Liver (tissue), 9 donors: ENCODE data around the gene MOCS2. TPM values are rescaled to one million over a fixed set of nuclear protein-coding genes. Genes with fewer than 3 reads are reported as not detected.

Experiments
- DNase-seq: peaks from one replicate; pipeline ENCODE4 v3.0.0-alpha.2; 2017; ENCODE audit warnings: low spot score
- H3K27ac ChIP-seq, 2 donors: one replicate each; pipeline ENCODE4 v1.7.0; 2013; ENCODE audit warnings: inconsistent platforms in 2 of 2, low read length in 2 of 2, control low read depth in 1 of 2, low read depth in 1 of 2, mild to moderate bottlenecking in 1 of 2
- H3K27me3 ChIP-seq, 4 donors: one replicate each; pipeline versions ENCODE4 v1.6.1 to v1.7.0; 2013; ENCODE audit warnings: low read length in 3 of 4, inconsistent platforms in 1 of 4, mild to moderate bottlenecking in 1 of 4, moderate library complexity in 1 of 4; ENCODE audit not compliant: control insufficient read depth in 4 of 4, insufficient read depth in 4 of 4
- H3K36me3 ChIP-seq, 4 donors: one replicate each; pipeline versions ENCODE4 v1.6.1 to v1.7.0; 2013; ENCODE audit warnings: low read length in 3 of 4, mild to moderate bottlenecking in 3 of 4, low read depth in 1 of 4, moderate library complexity in 1 of 4; ENCODE audit not compliant: control insufficient read depth in 4 of 4, insufficient read depth in 3 of 4
- H3K4me1 ChIP-seq, 4 donors: one replicate each; pipeline versions ENCODE4 v1.6.1 to v1.7.0; 2013; ENCODE audit warnings: low read length in 3 of 4, mild to moderate bottlenecking in 3 of 4, moderate library complexity in 1 of 4; ENCODE audit not compliant: control insufficient read depth in 4 of 4, insufficient read depth in 4 of 4
- H3K4me3 ChIP-seq, 3 donors: one replicate each; pipeline versions ENCODE4 v1.6.1 to v1.7.0; 2013; ENCODE audit warnings: low read length in 3 of 3, control low read depth in 1 of 3, low read depth in 1 of 3, mild to moderate bottlenecking in 1 of 3
- H3K9ac ChIP-seq, 2 donors: one replicate each; pipeline ENCODE4 v1.7.0; 2013; ENCODE audit warnings: low read length in 2 of 2, mild to moderate bottlenecking in 2 of 2, moderate library complexity in 2 of 2, control low read depth in 1 of 2, low read depth in 1 of 2
- H3K9me3 ChIP-seq, 4 donors: one replicate each; pipeline versions ENCODE4 v1.6.1 to v1.7.0; 2013; ENCODE audit warnings: low read length in 3 of 4; ENCODE audit not compliant: control insufficient read depth in 4 of 4
- EGR1 ChIP-seq, 2 donors: IDR thresholded peaks; 2 replicates each; pipeline ENCODE4 v1.6.1; 2016 to 2018; ENCODE audit warnings: antibody characterized with exemption in 2 of 2, low read depth in 2 of 2
- FOXA1 ChIP-seq: IDR thresholded peaks from 2 replicates; pipeline ENCODE4 v1.6.1; 2016; ENCODE audit warnings: antibody characterized with exemption
- FOXA2 ChIP-seq: IDR thresholded peaks from 2 replicates; pipeline ENCODE4 v1.6.1; 2016; ENCODE audit warnings: antibody characterized with exemption
- GABPA ChIP-seq, 2 donors: IDR thresholded peaks in 1 of 2; conservative IDR thresholded peaks in 1 of 2; 2 replicates each; pipeline ENCODE4 v1.6.1; 2016; ENCODE audit warnings: antibody characterized with exemption in 2 of 2, mild to moderate bottlenecking in 1 of 2, moderate library complexity in 1 of 2
- HNF4A ChIP-seq, 2 donors: conservative IDR thresholded peaks; 2 replicates each; pipeline ENCODE4 v1.6.1; 2016; ENCODE audit warnings: antibody characterized with exemption in 2 of 2, mild to moderate bottlenecking in 2 of 2
- HNF4G ChIP-seq: IDR thresholded peaks from 2 replicates; pipeline ENCODE4 v1.6.1; 2016; ENCODE audit warnings: antibody characterized with exemption
- JUND ChIP-seq, 2 donors: IDR thresholded peaks; 2 replicates each; pipeline ENCODE4 v1.6.1; 2016; ENCODE audit warnings: antibody characterized with exemption in 2 of 2
- NR2F2 ChIP-seq: IDR thresholded peaks from 2 replicates; pipeline ENCODE4 v1.6.1; 2016; ENCODE audit warnings: antibody characterized with exemption
- RAD21 ChIP-seq, 2 donors: IDR thresholded peaks; 2 replicates each; pipeline ENCODE4 v1.6.1; 2016; ENCODE audit warnings: antibody characterized with exemption in 2 of 2, mild to moderate bottlenecking in 2 of 2
- RXRA ChIP-seq, 2 donors: IDR thresholded peaks; 2 replicates each; pipeline ENCODE4 v1.6.1; 2017 to 2018; ENCODE audit warnings: antibody characterized with exemption in 2 of 2, mild to moderate bottlenecking in 1 of 2
- SP1 ChIP-seq: IDR thresholded peaks from 2 replicates; pipeline ENCODE4 v1.6.1; 2018; ENCODE audit warnings: antibody characterized with exemption, mild to moderate bottlenecking
- TAF1 ChIP-seq: conservative IDR thresholded peaks from 2 replicates; pipeline ENCODE4 v1.6.1; 2016; ENCODE audit warnings: antibody characterized with exemption, mild to moderate bottlenecking
- YY1 ChIP-seq: IDR thresholded peaks from 2 replicates; pipeline ENCODE4 v1.6.1; 2016; ENCODE audit warnings: antibody characterized with exemption, mild to moderate bottlenecking
- WGBS: extraction: QIAGEN DNeasy Blood & Tissue Kit; methylation state at CpG from one replicate; pipeline ENCODE4 v1.1.7; 2013; 5-methylcytosine and 5-hydroxymethylcytosine counted together
- polyA plus RNA-seq, 2 donors: library from polyadenylated mRNA; stranded (reverse) in 1 of 2; unstranded in 1 of 2; fragments of 200-250 nt in 1 of 2; fragments of >200 nt in 1 of 2; fragmentation: Nextera tagmentation in 1 of 2; extraction: Ambion mirVana in 1 of 2; gene quantifications; one replicate each; pipeline versions ENCODE4 v1.2.1 to v1.2.3, GENCODE V29; 2013 to 2015
- total RNA-seq, 2 donors: library from RNA; depleted of rRNA; stranded (reverse); fragments of >200 nt; gene quantifications; one replicate each; pipeline ENCODE4 v1.2.3, GENCODE V29; 2014
- TF ChIP-seq, protein P1 (sequence below): IDR thresholded peaks from 2 replicates; pipeline ENCODE4 v1.6.1; 2016; ENCODE audit warnings: antibody characterized with exemption, mild to moderate bottlenecking
- TF ChIP-seq, protein P2 (sequence below): IDR thresholded peaks from 2 replicates; pipeline ENCODE4 v1.6.1; 2016; ENCODE audit warnings: antibody characterized with exemption
- TF ChIP-seq, protein P3 (sequence below): IDR thresholded peaks from 2 replicates; pipeline ENCODE4 v1.6.1; 2016; ENCODE audit warnings: antibody characterized with exemption
- TF ChIP-seq, protein P4 (sequence below): fragments of 150-350 bp; IDR thresholded peaks from 2 replicates; pipeline ENCODE4 v1.5.1; 2017; ENCODE audit warnings: improper control_type of control experiment, low read depth, low read length; ENCODE audit not compliant: missing input control
- TF ChIP-seq, protein P5 (sequence below): IDR thresholded peaks from 2 replicates; pipeline ENCODE4 v1.6.1; 2016; ENCODE audit warnings: antibody characterized with exemption
- donor health status: healthy.
- donor health status: healthy.
- donor health status: healthy.
- donor health status: healthy.
- donor health status: healthy.

Gene MOCS2
- total and polyA plus RNA-seq, 4 donors: 13.2 to 58.5 (median 39.1) TPM

DNA sequence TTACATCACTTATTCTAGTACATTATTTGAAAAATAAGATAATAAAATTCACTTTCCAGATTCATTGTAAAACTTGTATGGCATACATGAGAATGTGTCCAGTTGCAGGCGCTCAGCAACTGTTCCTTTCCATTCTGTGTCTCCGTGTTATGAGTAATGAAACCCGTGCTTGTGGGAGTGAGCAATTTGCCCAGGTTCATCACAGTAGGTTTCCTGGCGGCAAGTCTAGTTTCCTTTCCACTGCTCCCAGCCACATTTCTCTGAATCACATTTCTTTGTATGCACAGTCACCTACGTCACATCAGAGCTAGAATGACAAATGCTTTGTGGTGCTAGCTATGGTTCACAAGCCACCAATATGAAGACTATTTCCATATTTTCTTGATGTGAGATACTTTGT is 39.9 kb downstream of the MOCS2 start:
- no peak overlapping the region for H3K9ac ChIP-seq
- no peaks in the 10 kb centered on the region for H3K27me3 ChIP-seq
- WGBS: 92% methylated on average over 5 of the region's 5 CpGs
- no peak overlapping the region for H3K4me3 ChIP-seq
- H3K9me3 ChIP-seq: no peaks in the 10 kb centered on the region
- TF ChIP-seq FOXA1 (no peak), NR2F2 (no peak), TAF1 (no peak), JUND (IDR thresholded peaks at IDR 0.05) (no peak), EGR1 (IDR thresholded peaks at IDR 0.05; ENCODE audit: low read depth in 2 of 2) (no peak), YY1 (no peak), HNF4G (no peak), GABPA (IDR thresholded peaks at IDR 0.05 in 1 of 2, conservative IDR thresholded peaks at IDR 0.05 in 1 of 2) (no peak), HNF4A (conservative IDR thresholded peaks at IDR 0.05) (no peak), RAD21 (IDR thresholded peaks at IDR 0.05) (no peak), RXRA (IDR thresholded peaks at IDR 0.05) (no peak), SP1 (no peak), FOXA2 (no peak)
- TF ChIP-seq, protein P1, sequence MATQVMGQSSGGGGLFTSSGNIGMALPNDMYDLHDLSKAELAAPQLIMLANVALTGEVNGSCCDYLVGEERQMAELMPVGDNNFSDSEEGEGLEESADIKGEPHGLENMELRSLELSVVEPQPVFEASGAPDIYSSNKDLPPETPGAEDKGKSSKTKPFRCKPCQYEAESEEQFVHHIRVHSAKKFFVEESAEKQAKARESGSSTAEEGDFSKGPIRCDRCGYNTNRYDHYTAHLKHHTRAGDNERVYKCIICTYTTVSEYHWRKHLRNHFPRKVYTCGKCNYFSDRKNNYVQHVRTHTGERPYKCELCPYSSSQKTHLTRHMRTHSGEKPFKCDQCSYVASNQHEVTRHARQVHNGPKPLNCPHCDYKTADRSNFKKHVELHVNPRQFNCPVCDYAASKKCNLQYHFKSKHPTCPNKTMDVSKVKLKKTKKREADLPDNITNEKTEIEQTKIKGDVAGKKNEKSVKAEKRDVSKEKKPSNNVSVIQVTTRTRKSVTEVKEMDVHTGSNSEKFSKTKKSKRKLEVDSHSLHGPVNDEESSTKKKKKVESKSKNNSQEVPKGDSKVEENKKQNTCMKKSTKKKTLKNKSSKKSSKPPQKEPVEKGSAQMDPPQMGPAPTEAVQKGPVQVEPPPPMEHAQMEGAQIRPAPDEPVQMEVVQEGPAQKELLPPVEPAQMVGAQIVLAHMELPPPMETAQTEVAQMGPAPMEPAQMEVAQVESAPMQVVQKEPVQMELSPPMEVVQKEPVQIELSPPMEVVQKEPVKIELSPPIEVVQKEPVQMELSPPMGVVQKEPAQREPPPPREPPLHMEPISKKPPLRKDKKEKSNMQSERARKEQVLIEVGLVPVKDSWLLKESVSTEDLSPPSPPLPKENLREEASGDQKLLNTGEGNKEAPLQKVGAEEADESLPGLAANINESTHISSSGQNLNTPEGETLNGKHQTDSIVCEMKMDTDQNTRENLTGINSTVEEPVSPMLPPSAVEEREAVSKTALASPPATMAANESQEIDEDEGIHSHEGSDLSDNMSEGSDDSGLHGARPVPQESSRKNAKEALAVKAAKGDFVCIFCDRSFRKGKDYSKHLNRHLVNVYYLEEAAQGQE: no peak
- TF ChIP-seq, protein P2, sequence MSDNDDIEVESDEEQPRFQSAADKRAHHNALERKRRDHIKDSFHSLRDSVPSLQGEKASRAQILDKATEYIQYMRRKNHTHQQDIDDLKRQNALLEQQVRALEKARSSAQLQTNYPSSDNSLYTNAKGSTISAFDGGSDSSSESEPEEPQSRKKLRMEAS: no peak
- TF ChIP-seq, protein P3, sequence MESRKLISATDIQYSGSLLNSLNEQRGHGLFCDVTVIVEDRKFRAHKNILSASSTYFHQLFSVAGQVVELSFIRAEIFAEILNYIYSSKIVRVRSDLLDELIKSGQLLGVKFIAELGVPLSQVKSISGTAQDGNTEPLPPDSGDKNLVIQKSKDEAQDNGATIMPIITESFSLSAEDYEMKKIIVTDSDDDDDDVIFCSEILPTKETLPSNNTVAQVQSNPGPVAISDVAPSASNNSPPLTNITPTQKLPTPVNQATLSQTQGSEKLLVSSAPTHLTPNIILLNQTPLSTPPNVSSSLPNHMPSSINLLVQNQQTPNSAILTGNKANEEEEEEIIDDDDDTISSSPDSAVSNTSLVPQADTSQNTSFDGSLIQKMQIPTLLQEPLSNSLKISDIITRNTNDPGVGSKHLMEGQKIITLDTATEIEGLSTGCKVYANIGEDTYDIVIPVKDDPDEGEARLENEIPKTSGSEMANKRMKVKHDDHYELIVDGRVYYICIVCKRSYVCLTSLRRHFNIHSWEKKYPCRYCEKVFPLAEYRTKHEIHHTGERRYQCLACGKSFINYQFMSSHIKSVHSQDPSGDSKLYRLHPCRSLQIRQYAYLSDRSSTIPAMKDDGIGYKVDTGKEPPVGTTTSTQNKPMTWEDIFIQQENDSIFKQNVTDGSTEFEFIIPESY: no peak
- TF ChIP-seq, protein P4, sequence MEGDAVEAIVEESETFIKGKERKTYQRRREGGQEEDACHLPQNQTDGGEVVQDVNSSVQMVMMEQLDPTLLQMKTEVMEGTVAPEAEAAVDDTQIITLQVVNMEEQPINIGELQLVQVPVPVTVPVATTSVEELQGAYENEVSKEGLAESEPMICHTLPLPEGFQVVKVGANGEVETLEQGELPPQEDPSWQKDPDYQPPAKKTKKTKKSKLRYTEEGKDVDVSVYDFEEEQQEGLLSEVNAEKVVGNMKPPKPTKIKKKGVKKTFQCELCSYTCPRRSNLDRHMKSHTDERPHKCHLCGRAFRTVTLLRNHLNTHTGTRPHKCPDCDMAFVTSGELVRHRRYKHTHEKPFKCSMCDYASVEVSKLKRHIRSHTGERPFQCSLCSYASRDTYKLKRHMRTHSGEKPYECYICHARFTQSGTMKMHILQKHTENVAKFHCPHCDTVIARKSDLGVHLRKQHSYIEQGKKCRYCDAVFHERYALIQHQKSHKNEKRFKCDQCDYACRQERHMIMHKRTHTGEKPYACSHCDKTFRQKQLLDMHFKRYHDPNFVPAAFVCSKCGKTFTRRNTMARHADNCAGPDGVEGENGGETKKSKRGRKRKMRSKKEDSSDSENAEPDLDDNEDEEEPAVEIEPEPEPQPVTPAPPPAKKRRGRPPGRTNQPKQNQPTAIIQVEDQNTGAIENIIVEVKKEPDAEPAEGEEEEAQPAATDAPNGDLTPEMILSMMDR: no peak
- TF ChIP-seq, protein P5, sequence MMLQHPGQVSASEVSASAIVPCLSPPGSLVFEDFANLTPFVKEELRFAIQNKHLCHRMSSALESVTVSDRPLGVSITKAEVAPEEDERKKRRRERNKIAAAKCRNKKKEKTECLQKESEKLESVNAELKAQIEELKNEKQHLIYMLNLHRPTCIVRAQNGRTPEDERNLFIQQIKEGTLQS: no peak
- no peaks in the 10 kb centered on the region for H3K4me1 ChIP-seq
- H3K36me3 ChIP-seq: no peaks in the 10 kb centered on the region
- H3K27ac ChIP-seq: no peak overlapping the region
- DNase-seq: no peak
